ENCODE data around the gene EVC. TPM values are rescaled to one million over a fixed set of nuclear protein-coding genes. Genes with fewer than 3 reads are reported as not detected.

EVC gene
- 6.6 to 12.7 TPM (median 11.4 TPM) in 5 replicates for total RNA-seq (2022; extraction: Qiagen RNA extraction)

GRCh38 chr4:5710961-5711478 is at the start of gene EVC:
TSS of gene EVC (plus strand) at chr4:5711201. CDS start at chr4:5711381, 180 bp downstream.

DNA sequence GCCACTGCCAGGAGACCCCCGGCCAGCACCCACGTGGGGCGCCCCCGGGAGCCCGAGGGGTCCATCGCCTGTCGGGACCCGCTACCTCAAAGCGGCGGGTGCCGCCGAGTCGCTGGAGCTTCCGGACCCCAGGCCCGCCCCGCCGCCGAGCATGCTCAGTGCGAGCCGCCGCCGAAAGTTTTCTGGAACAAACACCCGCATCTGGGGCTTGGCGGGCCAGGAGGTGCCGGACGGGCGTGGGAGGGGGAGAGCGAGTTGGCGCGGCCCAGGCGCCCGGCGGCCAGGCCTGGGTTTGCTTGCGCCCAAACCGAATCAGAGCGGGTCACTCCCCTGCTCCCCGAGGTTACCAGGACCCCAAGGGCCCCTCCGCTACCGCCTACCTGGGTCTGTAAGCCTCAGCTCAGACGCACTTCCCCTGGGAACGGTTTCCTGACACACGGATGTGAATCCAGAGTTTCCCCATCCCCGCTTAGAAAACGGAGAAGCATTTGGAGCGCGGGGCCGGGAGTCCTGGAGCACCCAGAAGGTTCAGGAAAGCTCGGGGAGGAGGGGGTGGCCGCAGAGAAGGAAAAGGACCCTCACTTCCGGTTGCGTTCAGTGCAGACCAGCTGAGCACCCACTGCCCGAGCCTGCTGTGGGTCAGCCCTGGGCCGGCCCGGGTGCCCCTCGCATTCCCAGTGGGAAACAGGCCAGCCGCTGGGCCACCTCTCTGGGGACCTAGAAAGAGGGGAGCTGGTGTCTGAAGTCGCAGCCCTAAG is 2.4 kb upstream of the EVC start, which contains the start of gene EVC2:
EVC2 (minus strand) TSS at position 111 of the 758 bp plus-strand sequence; CDS start at position 65, 46 bp downstream.

Other genes with a start within 250 kb of the EVC start
- 1.3 to 2.3 TPM (median 2.0 TPM) in 5 replicates for gene EVC2, start 2.6 kb upstream of the EVC start, total RNA-seq (2022; extraction: Qiagen RNA extraction)
- 3.9 to 5.3 TPM (median 4.9 TPM) in 5 replicates for gene CRMP1, start 181.9 kb downstream of the EVC start, total RNA-seq (2022; extraction: Qiagen RNA extraction)